Measurements from ENCODE around the gene TBC1D16. TPM values are rescaled to one million over a fixed set of nuclear protein-coding genes. Genes with fewer than 3 reads are reported as not detected.

Gene TBC1D16
- total RNA-seq, 1 experiment from 2014 or later = 85.8 TPM

- Histone ChIP-seq H4K20me1 (ENCODE audit: control insufficient read depth, insufficient read depth, insufficient read length) (no peaks in the 10 kb centered on the region), H3K14ac (ENCODE audit: insufficient read depth, low read length) (no peak overlapping the region), H3K18ac (ENCODE audit: insufficient read length, low read depth, low read length) (no peak overlapping the region), H2BK5ac (ENCODE audit: insufficient read length, low read length) (no peak overlapping the region), H3K79me1 (ENCODE audit: insufficient read depth, low read depth, low read length, poor library complexity, severe bottlenecking) (no peaks in the 10 kb centered on the region), H3K9me3 (ENCODE audit: control insufficient read depth, low read depth, low read length) (no peaks in the 10 kb centered on the region), H2AFZ (ENCODE audit: low read length) (no peak overlapping the region), H4K91ac (ENCODE audit: insufficient read length, low read depth, low read length) (no peak overlapping the region), H2BK12ac (ENCODE audit: insufficient read length, low read depth, low read length) (no peak overlapping the region), H2AK5ac (ENCODE audit: insufficient read length, low read length) (no peak overlapping the region), H3K27ac (ENCODE audit: insufficient read length, low read depth, low read length) (no peak overlapping the region), H2BK15ac (ENCODE audit: low read depth, low read length) (no peak overlapping the region), H3K56ac (ENCODE audit: insufficient read length, low read depth, low read length) (no peak overlapping the region), H3K4ac (ENCODE audit: low read depth, low read length) (no peak overlapping the region), H3K9ac (ENCODE audit: extremely low read depth, insufficient read length, low read length) (no peak overlapping the region), H2BK120ac (ENCODE audit: low read depth, low read length, poor library complexity, severe bottlenecking) (no peak overlapping the region), H3T11ph (ENCODE audit: low read length) (no peak overlapping the region), H2BK20ac (ENCODE audit: low read depth, low read length, poor library complexity, severe bottlenecking) (no peak overlapping the region), H3K4me2 (ENCODE audit: insufficient read depth, insufficient read length, low read length) (no peak overlapping the region), H3K79me2 (ENCODE audit: insufficient read depth, low read length) (no peaks in the 10 kb centered on the region), H4K5ac (ENCODE audit: insufficient read length, low read depth, low read length) (no peak overlapping the region), H3K23ac (ENCODE audit: insufficient read length, low read depth, low read length) (no peak overlapping the region), H3K4me1 (ENCODE audit: insufficient read depth, low read length) (no peaks in the 10 kb centered on the region), H3K27me3 (ENCODE audit: insufficient read depth, low read length) (no peaks in the 10 kb centered on the region), H4K8ac (replicated peaks; ENCODE audit: insufficient read length, low read depth, low read length) (no peak overlapping the region), H3K23me2 (ENCODE audit: insufficient read length, low read depth, low read length, poor library complexity, severe bottlenecking) (no peaks in the 10 kb centered on the region)
- Mint-ChIP-seq H3K4me3 (no peak overlapping the region), H3K36me3 (ENCODE audit: insufficient read depth in 1 of 3, low read depth in 3 of 3) (no peaks in the 10 kb centered on the region), H3K9me3 (no peaks in the 10 kb centered on the region; a peak in 1 of 5 replicates), H3K27ac (no peak overlapping the region), H3K27me3 (ENCODE audit: low read depth) (peaks cover 17% of the 10 kb centered on the region), H3K4me1 (peaks cover 8 to 14% of the 10 kb centered on the region in 2 experiments; a peak in 3 of 4 replicates)
- TF ChIP-seq CTCF (conservative IDR thresholded peaks at IDR 0.05) = no peak
- no peak for DNase-seq
- WGBS (ENCODE audit: extremely low coverage, insufficient read length, low lambda C conversion rate) = no CpG with 5 or more reads among the region's 9 CpGs
These were observed 117.0 kb downstream of the TBC1D16 start for GRCh38 chr17:79918581-79919163.
